ENCODE results near the gene CUX1.

CUX1 gene

GRCh38 chr7:101772508-101773211, 44.8 kb upstream of the CUX1 start:
- Histone ChIP-seq H3K4me2 (ENCODE audit: low read length) (no peak overlapping the region), H3K9me3 (ENCODE audit: control insufficient read depth, insufficient read depth, low read length) (no peaks in the 10 kb centered on the region), H3F3A (ENCODE audit: control insufficient read depth, insufficient read depth) (no peaks in the 10 kb centered on the region), H3K36me3 (ENCODE audit: control insufficient read depth, low read length) (no peaks in the 10 kb centered on the region), H4K20me1 (ENCODE audit: control insufficient read depth, insufficient read depth, low read depth, low read length) (no peaks in the 10 kb centered on the region), H3K4me1 (ENCODE audit: control insufficient read depth, low read length) (no peaks in the 10 kb centered on the region), H3K4me3 (ENCODE audit: low read length) (no peak overlapping the region), H3K27ac (ENCODE audit: low read depth, low read length) (no peak overlapping the region), H3K79me2 (ENCODE audit: control insufficient read depth, low read length) (no peaks in the 10 kb centered on the region), H3K9me2 (replicated peaks; ENCODE audit: control insufficient read depth, low read length) (no peaks in the 10 kb centered on the region), H3K27me3 (ENCODE audit: control insufficient read depth, low read length) (peaks cover 39% of the 10 kb centered on the region)
- TF ChIP-seq EZH2phosphoT487 (IDR thresholded peaks at IDR 0.05; ENCODE audit: borderline replicate concordance, low read length): no peak
- TF ChIP-seq, protein P1, sequence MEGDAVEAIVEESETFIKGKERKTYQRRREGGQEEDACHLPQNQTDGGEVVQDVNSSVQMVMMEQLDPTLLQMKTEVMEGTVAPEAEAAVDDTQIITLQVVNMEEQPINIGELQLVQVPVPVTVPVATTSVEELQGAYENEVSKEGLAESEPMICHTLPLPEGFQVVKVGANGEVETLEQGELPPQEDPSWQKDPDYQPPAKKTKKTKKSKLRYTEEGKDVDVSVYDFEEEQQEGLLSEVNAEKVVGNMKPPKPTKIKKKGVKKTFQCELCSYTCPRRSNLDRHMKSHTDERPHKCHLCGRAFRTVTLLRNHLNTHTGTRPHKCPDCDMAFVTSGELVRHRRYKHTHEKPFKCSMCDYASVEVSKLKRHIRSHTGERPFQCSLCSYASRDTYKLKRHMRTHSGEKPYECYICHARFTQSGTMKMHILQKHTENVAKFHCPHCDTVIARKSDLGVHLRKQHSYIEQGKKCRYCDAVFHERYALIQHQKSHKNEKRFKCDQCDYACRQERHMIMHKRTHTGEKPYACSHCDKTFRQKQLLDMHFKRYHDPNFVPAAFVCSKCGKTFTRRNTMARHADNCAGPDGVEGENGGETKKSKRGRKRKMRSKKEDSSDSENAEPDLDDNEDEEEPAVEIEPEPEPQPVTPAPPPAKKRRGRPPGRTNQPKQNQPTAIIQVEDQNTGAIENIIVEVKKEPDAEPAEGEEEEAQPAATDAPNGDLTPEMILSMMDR (IDR thresholded peaks at IDR 0.05; ENCODE audit: low read depth, low read length, poor library complexity, severe bottlenecking): no peak

DNA sequence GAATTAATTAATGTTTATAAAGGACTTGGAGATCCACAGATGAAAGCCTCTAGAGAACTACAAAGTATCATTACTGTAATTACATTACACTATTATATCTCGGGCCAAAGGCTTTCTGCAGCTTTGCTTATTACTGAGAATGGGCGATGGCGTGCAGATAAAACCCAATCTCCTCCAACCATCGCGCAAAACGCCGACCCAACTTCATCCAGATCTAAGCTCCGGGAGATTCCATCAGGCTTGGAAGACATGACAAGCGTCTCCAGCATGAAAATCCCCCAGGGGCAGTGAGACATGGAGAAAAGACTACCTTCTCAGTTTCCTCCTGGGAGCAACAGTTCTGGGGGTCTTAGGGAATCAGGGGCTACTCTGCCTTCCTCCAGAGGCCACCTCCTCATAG, 42.2 kb upstream of the CUX1 start:
- Histone ChIP-seq H4K20me1 (ENCODE audit: control insufficient read depth, insufficient read depth, low read depth, low read length) (no peaks in the 10 kb centered on the region), H3K4me3 (ENCODE audit: low read length) (no peak overlapping the region), H3K36me3 (ENCODE audit: control insufficient read depth, low read length) (no peaks in the 10 kb centered on the region), H3K79me2 (ENCODE audit: control insufficient read depth, low read length) (no peaks in the 10 kb centered on the region), H3K27me3 (ENCODE audit: control insufficient read depth, low read length) (peaks cover 40% of the 10 kb centered on the region), H3K9me2 (replicated peaks; ENCODE audit: control insufficient read depth, low read length) (no peaks in the 10 kb centered on the region), H3K9me3 (ENCODE audit: control insufficient read depth, insufficient read depth, low read length) (no peaks in the 10 kb centered on the region), H3K4me1 (ENCODE audit: control insufficient read depth, low read length) (no peaks in the 10 kb centered on the region), H3F3A (ENCODE audit: control insufficient read depth, insufficient read depth) (no peaks in the 10 kb centered on the region), H3K4me2 (ENCODE audit: low read length) (no peak overlapping the region), H3K27ac (ENCODE audit: low read depth, low read length) (no peak overlapping the region)
- no peak for TF ChIP-seq EZH2phosphoT487 (IDR thresholded peaks at IDR 0.05; ENCODE audit: borderline replicate concordance, low read length)
- TF ChIP-seq, protein P1 (IDR thresholded peaks at IDR 0.05; ENCODE audit: low read depth, low read length, poor library complexity, severe bottlenecking): no peak

- Histone ChIP-seq H3K9me2 (replicated peaks; ENCODE audit: control insufficient read depth, low read length) (no peaks in the 10 kb centered on the region), H3K27me3 (ENCODE audit: control insufficient read depth, low read length) (peaks cover 30% of the 10 kb centered on the region)
Observed at GRCh38 chr7:101778026-101778580, 39.3 kb upstream of the CUX1 start.

More at GRCh38 chr7:101778026-101778580, 39.3 kb upstream of the CUX1 start:
- H3K4me3 ChIP-seq (ENCODE audit: low read length): no peak overlapping the region
- no peaks in the 10 kb centered on the region for H4K20me1 ChIP-seq (ENCODE audit: control insufficient read depth, insufficient read depth, low read depth, low read length)
- no peak overlapping the region for H3K4me2 ChIP-seq (ENCODE audit: low read length)
- no peaks in the 10 kb centered on the region for H3K4me1 ChIP-seq (ENCODE audit: control insufficient read depth, low read length)
- TF ChIP-seq, protein P1 (IDR thresholded peaks at IDR 0.05; ENCODE audit: low read depth, low read length, poor library complexity, severe bottlenecking): no peak
- no peak for TF ChIP-seq EZH2phosphoT487 (IDR thresholded peaks at IDR 0.05; ENCODE audit: borderline replicate concordance, low read length)
- no peaks in the 10 kb centered on the region for H3K36me3 ChIP-seq (ENCODE audit: control insufficient read depth, low read length)
- no peaks in the 10 kb centered on the region for H3K79me2 ChIP-seq (ENCODE audit: control insufficient read depth, low read length)
- H3K9me3 ChIP-seq (ENCODE audit: control insufficient read depth, insufficient read depth, low read length): no peaks in the 10 kb centered on the region
- no peaks in the 10 kb centered on the region for H3F3A ChIP-seq (ENCODE audit: control insufficient read depth, insufficient read depth)
- H3K27ac ChIP-seq (ENCODE audit: low read depth, low read length): no peak overlapping the region
